NT2/D1 (cell line): ENCODE measurements around the gene DUSP7.

Experiments
- SUZ12 ChIP-seq: IDR thresholded peaks from 2 replicates; pipeline ENCODE4 v1.6.1; 2011; ENCODE audit not compliant: insufficient read length, insufficient read depth; ENCODE audit errors: extremely low read depth
- YY1 ChIP-seq: IDR thresholded peaks from 2 replicates; pipeline ENCODE4 v1.6.1; 2011; ENCODE audit not compliant: insufficient read length, insufficient read depth
- ZNF274 ChIP-seq: IDR thresholded peaks from 2 replicates; pipeline ENCODE4 v1.6.1; 2011; ENCODE audit warnings: mild to moderate bottlenecking, low read depth, low read length

DNA sequence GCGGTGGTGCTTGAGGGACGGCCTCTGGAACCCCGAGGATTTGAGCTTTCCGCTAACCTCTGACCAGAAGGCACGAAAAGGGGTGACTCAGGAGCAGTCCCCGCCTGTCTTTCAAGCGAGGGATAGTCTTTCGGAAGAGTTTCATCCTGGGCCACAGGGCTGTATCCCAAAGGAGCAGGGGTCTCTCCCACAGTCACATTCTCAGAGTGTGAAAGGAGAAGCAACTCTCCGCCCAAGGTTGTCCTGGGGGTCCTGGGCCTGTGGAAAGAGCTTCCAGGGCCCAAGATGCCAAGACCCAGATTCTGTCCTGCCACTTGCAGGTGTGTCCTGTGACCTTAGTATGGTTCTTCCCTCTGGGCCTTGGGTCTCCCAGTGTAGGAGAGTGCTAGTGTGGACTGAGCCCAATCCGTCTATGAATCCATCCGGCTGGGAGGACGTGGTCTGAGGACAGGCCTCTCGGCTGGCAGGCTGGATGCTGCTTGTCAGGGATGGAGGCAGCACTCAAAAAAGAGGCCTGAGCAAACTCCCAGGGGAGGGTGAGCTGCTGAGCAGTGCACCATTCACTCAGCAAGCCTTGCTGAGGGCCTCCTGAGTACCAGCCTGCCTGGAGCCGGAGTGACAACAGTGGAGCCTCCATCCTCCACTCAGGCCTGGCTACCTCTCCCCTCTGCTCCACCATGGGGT, 1.6 kb upstream of the DUSP7 start:
- TF ChIP-seq SUZ12 = no peak
- no peak for TF ChIP-seq YY1
- no peak for TF ChIP-seq ZNF274
